ENCODE results near the gene SOCS6. TPM values are rescaled to one million over a fixed set of nuclear protein-coding genes. Genes with fewer than 3 reads are reported as not detected.

SOCS6 gene
- total RNA-seq, 1 donor from 2014 or later, result 12.4 TPM

GRCh38 chr18:70288171-70288850 lies 534 bp upstream of the SOCS6 start:
- Mint-ChIP-seq H3K36me3 (ENCODE audit: unreplicated experiment) (no peaks in the 10 kb centered on the region), H3K9me3 (ENCODE audit: unreplicated experiment) (peaks cover 7% of the 10 kb centered on the region), H3K27ac (ENCODE audit: unreplicated experiment) (peak overlapping the region; percentile 6), H3K4me3 (ENCODE audit: unreplicated experiment) (peak overlapping the region; percentile 71), H3K27me3 (ENCODE audit: unreplicated experiment) (peaks cover 5% of the 10 kb centered on the region), H3K4me1 (ENCODE audit: low read depth, unreplicated experiment) (peaks cover 8% of the 10 kb centered on the region)
- TF ChIP-seq, protein P1, sequence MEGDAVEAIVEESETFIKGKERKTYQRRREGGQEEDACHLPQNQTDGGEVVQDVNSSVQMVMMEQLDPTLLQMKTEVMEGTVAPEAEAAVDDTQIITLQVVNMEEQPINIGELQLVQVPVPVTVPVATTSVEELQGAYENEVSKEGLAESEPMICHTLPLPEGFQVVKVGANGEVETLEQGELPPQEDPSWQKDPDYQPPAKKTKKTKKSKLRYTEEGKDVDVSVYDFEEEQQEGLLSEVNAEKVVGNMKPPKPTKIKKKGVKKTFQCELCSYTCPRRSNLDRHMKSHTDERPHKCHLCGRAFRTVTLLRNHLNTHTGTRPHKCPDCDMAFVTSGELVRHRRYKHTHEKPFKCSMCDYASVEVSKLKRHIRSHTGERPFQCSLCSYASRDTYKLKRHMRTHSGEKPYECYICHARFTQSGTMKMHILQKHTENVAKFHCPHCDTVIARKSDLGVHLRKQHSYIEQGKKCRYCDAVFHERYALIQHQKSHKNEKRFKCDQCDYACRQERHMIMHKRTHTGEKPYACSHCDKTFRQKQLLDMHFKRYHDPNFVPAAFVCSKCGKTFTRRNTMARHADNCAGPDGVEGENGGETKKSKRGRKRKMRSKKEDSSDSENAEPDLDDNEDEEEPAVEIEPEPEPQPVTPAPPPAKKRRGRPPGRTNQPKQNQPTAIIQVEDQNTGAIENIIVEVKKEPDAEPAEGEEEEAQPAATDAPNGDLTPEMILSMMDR (IDR thresholded peaks at IDR 0.05; ENCODE audit: partially characterized antibody, unreplicated experiment), result no peak
- peak; percentile 59 for DNase-seq

GRCh38 chr18:70289351-70290312 lies 787 bp downstream of the SOCS6 start:
- peak overlapping the region; percentile 94 for H3K4me3 Mint-ChIP-seq (ENCODE audit: unreplicated experiment)
- H3K36me3 Mint-ChIP-seq (ENCODE audit: unreplicated experiment), result no peaks in the 10 kb centered on the region
- peak overlapping the region; percentile 94 for H3K27ac Mint-ChIP-seq (ENCODE audit: unreplicated experiment)
- DNase-seq, result peak; percentile 69
- H3K27me3 Mint-ChIP-seq (ENCODE audit: unreplicated experiment), result peaks cover 5% of the 10 kb centered on the region
- TF ChIP-seq, protein P1 (IDR thresholded peaks at IDR 0.05; ENCODE audit: partially characterized antibody, unreplicated experiment), result no peak
- H3K4me1 Mint-ChIP-seq (ENCODE audit: low read depth, unreplicated experiment), result peaks cover 11% of the 10 kb centered on the region
- H3K9me3 Mint-ChIP-seq (ENCODE audit: unreplicated experiment), result peaks cover 7% of the 10 kb centered on the region

DNA sequence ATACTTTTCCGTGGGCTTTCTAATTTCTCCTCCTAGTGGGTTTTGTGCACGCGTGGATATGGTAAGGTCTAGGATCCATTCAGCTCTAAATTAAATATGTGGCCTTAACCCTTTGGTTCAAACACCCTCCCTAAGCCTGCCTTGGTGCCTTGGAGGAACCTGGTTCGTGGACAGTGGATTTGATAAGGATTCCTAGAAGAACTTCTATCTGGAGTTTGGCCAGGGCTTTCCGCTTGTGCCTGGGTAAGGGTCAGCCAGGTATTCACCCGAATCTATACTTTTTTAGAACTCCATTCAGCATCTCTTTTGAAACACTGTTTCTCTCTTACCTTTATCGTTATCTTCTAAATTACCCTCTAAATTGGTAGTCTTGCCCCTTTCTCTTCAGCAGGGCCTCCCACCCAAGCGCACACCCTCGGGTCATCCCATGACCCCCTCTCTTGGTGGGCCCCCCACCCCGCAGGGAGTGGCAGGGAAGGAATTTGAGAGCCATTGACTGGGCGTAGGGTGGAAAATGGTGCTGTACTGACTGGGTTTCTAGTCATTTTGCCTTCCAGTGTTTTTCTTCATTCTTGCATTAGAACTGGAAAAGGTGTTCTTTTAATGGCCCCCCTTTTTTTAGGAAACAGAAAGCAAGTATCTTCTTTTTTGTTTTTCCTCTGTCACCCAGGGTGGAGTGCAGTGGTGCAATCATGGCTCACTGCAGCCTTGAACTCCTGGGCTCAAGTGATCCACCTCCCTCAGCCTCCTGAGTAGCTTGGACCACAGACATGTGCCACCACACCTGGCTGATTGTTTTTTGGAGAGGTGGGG lies 1.8 kb downstream of the SOCS6 start:
- H3K4me1 Mint-ChIP-seq (ENCODE audit: low read depth, unreplicated experiment), result peaks cover 20% of the 10 kb centered on the region
- no peak overlapping the region for H3K27ac Mint-ChIP-seq (ENCODE audit: unreplicated experiment)
- peaks cover 5% of the 10 kb centered on the region for H3K27me3 Mint-ChIP-seq (ENCODE audit: unreplicated experiment)
- TF ChIP-seq, protein P1 (IDR thresholded peaks at IDR 0.05; ENCODE audit: partially characterized antibody, unreplicated experiment), result no peak
- DNase-seq, result no peak
- peaks cover 7% of the 10 kb centered on the region for H3K9me3 Mint-ChIP-seq (ENCODE audit: unreplicated experiment)
- no peaks in the 10 kb centered on the region for H3K36me3 Mint-ChIP-seq (ENCODE audit: unreplicated experiment)
- H3K4me3 Mint-ChIP-seq (ENCODE audit: unreplicated experiment), result peak overlapping the region; percentile 94

DNA sequence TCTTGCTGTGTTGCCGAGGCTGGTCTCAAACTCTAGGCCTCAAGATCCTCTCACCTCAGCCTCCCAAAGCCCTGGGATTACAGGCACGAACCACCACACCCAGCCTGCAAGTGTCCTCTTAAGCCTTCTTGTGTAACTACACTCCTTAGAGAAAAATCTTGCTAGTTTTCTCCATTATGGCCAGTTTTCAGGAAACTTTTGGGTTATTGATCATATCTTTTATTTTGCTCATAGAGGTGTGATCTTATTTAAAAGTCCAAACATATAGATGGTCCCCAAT lies 2.4 kb downstream of the SOCS6 start:
- peaks cover 5% of the 10 kb centered on the region for H3K27me3 Mint-ChIP-seq (ENCODE audit: unreplicated experiment)
- DNase-seq, result no peak
- H3K4me1 Mint-ChIP-seq (ENCODE audit: low read depth, unreplicated experiment), result peaks cover 25% of the 10 kb centered on the region
- H3K4me3 Mint-ChIP-seq (ENCODE audit: unreplicated experiment), result peak overlapping the region; percentile 94
- TF ChIP-seq, protein P1 (IDR thresholded peaks at IDR 0.05; ENCODE audit: partially characterized antibody, unreplicated experiment), result no peak
- no peaks in the 10 kb centered on the region for H3K36me3 Mint-ChIP-seq (ENCODE audit: unreplicated experiment)
- no peak overlapping the region for H3K27ac Mint-ChIP-seq (ENCODE audit: unreplicated experiment)
- H3K9me3 Mint-ChIP-seq (ENCODE audit: unreplicated experiment), result peaks cover 6% of the 10 kb centered on the region
